Neural cell (in vitro differentiated cells): ENCODE data around the gene UNC45A. TPM values are rescaled to one million over a fixed set of nuclear protein-coding genes. Genes with fewer than 3 reads are reported as not detected.

Source experiments
- H2AFZ ChIP-seq: fragments of 200-600, 300-800 bp; sonication (generic), shearing (Covaris generic); 2 replicates; pipeline ENCODE4 v1.6.0; 2014; ENCODE audit warnings: low read depth, mild to moderate bottlenecking, antibody characterized with exemption, low read length, moderate library complexity
- H3F3A ChIP-seq: fragments of 200-600 bp; shearing (Covaris generic); 2 replicates; pipeline ENCODE4 v1.6.1; 2016; ENCODE audit warnings: mild to moderate bottlenecking, moderate library complexity, mixed read lengths, antibody characterized with exemption, low read length; ENCODE audit not compliant: insufficient read depth, poor library complexity, severe bottlenecking
- H3K27ac ChIP-seq: fragments of 200-600, 300-800 bp; sonication (generic), shearing (Covaris generic); 2 replicates; pipeline ENCODE4 v1.5.1; 2014; ENCODE audit warnings: mild to moderate bottlenecking, low read length, moderate library complexity
- H3K27me3 ChIP-seq: fragments of 300-800, 200-600 bp; sonication (generic), shearing (Covaris generic); 2 replicates; pipeline ENCODE4 v1.6.0; 2014; ENCODE audit warnings: mild to moderate bottlenecking, low read depth, low read length, moderate library complexity; ENCODE audit not compliant: insufficient read depth
- H3K36me3 ChIP-seq: fragments of 300-800, 200-600 bp; sonication (generic), shearing (Covaris generic); 2 replicates; pipeline ENCODE4 v1.5.1; 2014; ENCODE audit warnings: mild to moderate bottlenecking, antibody characterized with exemption, low read length, moderate library complexity; ENCODE audit not compliant: insufficient read depth
- H3K4me2 ChIP-seq: fragments of 300-800, 200-600 bp; sonication (generic), shearing (Covaris generic); 2 replicates; pipeline ENCODE4 v1.6.0; 2014; ENCODE audit warnings: mild to moderate bottlenecking, low read length
- H3K4me3 ChIP-seq: fragments of 300-800, 200-600 bp; sonication (generic), shearing (Covaris generic); 2 replicates; pipeline ENCODE4 v1.5.1; 2014; ENCODE audit warnings: mild to moderate bottlenecking, low read length, moderate library complexity
- H3K79me2 ChIP-seq: fragments of 200-600 bp; shearing (Covaris generic); replicated peaks from 2 replicates; pipeline ENCODE4 v1.6.0; 2014; ENCODE audit warnings: mild to moderate bottlenecking, low read length, moderate library complexity; ENCODE audit not compliant: insufficient read depth
- H3K9ac ChIP-seq: fragments of 300-800, 200-600 bp; sonication (generic), shearing (Covaris generic); 2 replicates; pipeline ENCODE4 v1.6.1; 2016; ENCODE audit warnings: mild to moderate bottlenecking, low read length, mixed read lengths
- H3K9me2 ChIP-seq: fragments of 200-600 bp; shearing (Covaris generic); 2 replicates; pipeline ENCODE4 v1.6.1; 2016; ENCODE audit warnings: mild to moderate bottlenecking, low read length, mixed read lengths; ENCODE audit not compliant: insufficient read depth
- H3K9me3 ChIP-seq: fragments of 200-600, 300-800 bp; sonication (generic), shearing (Covaris generic); 2 replicates; pipeline ENCODE4 v1.6.1; 2016; ENCODE audit warnings: mild to moderate bottlenecking, mixed run types, low read length, moderate library complexity, mixed read lengths
- H4K20me1 ChIP-seq: fragments of 200-600 bp; shearing (Covaris generic); 2 replicates; pipeline ENCODE4 v1.6.1; 2016; ENCODE audit warnings: mild to moderate bottlenecking, mixed run types; ENCODE audit not compliant: insufficient read depth
- EP300 ChIP-seq: fragments of 450-650 bp; conservative IDR thresholded peaks from 2 replicates; pipeline ENCODE4 v1.6.1; 2014; ENCODE audit warnings: antibody characterized with exemption, mild to moderate bottlenecking, moderate library complexity; ENCODE audit not compliant: poor library complexity, severe bottlenecking
- EZH2 ChIP-seq: fragments of 200-600, 300-800 bp; shearing (Covaris generic), sonication (generic); IDR thresholded peaks from 2 replicates; pipeline ENCODE4 v1.6.1; 2014; ENCODE audit warnings: antibody characterized with exemption, low read length, borderline replicate concordance, mild to moderate bottlenecking; ENCODE audit not compliant: insufficient read depth, poor library complexity, severe bottlenecking
- MXI1 ChIP-seq: fragments of 450-650 bp; conservative IDR thresholded peaks from 2 replicates; pipeline ENCODE4 v1.6.1; 2014; ENCODE audit warnings: antibody characterized with exemption, mild to moderate bottlenecking; ENCODE audit not compliant: poor library complexity, severe bottlenecking
- POLR2AphosphoS5 ChIP-seq: IDR thresholded peaks from 2 replicates; pipeline ENCODE4 v1.6.1; 2012
- RAD21 ChIP-seq: fragments of 450-650 bp; conservative IDR thresholded peaks from 2 replicates; pipeline ENCODE4 v1.6.1; 2014; ENCODE audit warnings: antibody characterized with exemption, mild to moderate bottlenecking, moderate library complexity
- REST ChIP-seq: IDR thresholded peaks from 2 replicates; pipeline ENCODE4 v1.6.1; 2012; ENCODE audit warnings: borderline replicate concordance
- SMC3 ChIP-seq: fragments of 450-650 bp; conservative IDR thresholded peaks from 2 replicates; pipeline ENCODE4 v1.6.1; 2014; ENCODE audit warnings: antibody characterized with exemption, mild to moderate bottlenecking, moderate library complexity; ENCODE audit not compliant: poor library complexity
- TAF1 ChIP-seq: IDR thresholded peaks from 2 replicates; pipeline ENCODE4 v1.6.1; 2012; ENCODE audit warnings: low read depth
- polyA plus RNA-seq: library from polyadenylated mRNA; depleted of rRNA; stranded (reverse); fragments of >200 nt; gene quantifications from 2 replicates; pipeline ENCODE4 v1.2.3, GENCODE V29; 2014
- TF ChIP-seq, protein P1 (sequence below): fragments of 450-650 bp; IDR thresholded peaks from 2 replicates; pipeline ENCODE4 v1.5.1; 2014; ENCODE audit warnings: antibody characterized with exemption, mild to moderate bottlenecking, moderate library complexity; ENCODE audit not compliant: poor library complexity, severe bottlenecking

UNC45A gene
- polyA plus RNA-seq, 1 donor from 2014 or later: 41.3 TPM

- Histone ChIP-seq H3K79me2 (no peaks in the 10 kb centered on the region), H3F3A (no peaks in the 10 kb centered on the region), H3K36me3 (peaks cover 7% of the 10 kb centered on the region), H3K9me2 (no peaks in the 10 kb centered on the region), H2AFZ (peak overlapping the region; percentile 54), H4K20me1 (no peaks in the 10 kb centered on the region), H3K27me3 (no peaks in the 10 kb centered on the region), H3K9ac (peak overlapping the region; percentile 85), H3K4me3 (peak overlapping the region; percentile 83), H3K9me3 (no peaks in the 10 kb centered on the region), H3K4me2 (peak overlapping the region; percentile 68), H3K27ac (peak overlapping the region; percentile 78)
- TF ChIP-seq EZH2: no peak
- no peak for TF ChIP-seq POLR2AphosphoS5
- no peak for TF ChIP-seq RAD21
- no peak for TF ChIP-seq SMC3
- TF ChIP-seq MXI1: no peak
- no peak for TF ChIP-seq REST
- TF ChIP-seq EP300: no peak
- TF ChIP-seq TAF1: no peak
- TF ChIP-seq, protein P1, sequence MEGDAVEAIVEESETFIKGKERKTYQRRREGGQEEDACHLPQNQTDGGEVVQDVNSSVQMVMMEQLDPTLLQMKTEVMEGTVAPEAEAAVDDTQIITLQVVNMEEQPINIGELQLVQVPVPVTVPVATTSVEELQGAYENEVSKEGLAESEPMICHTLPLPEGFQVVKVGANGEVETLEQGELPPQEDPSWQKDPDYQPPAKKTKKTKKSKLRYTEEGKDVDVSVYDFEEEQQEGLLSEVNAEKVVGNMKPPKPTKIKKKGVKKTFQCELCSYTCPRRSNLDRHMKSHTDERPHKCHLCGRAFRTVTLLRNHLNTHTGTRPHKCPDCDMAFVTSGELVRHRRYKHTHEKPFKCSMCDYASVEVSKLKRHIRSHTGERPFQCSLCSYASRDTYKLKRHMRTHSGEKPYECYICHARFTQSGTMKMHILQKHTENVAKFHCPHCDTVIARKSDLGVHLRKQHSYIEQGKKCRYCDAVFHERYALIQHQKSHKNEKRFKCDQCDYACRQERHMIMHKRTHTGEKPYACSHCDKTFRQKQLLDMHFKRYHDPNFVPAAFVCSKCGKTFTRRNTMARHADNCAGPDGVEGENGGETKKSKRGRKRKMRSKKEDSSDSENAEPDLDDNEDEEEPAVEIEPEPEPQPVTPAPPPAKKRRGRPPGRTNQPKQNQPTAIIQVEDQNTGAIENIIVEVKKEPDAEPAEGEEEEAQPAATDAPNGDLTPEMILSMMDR: no peak
Measured at GRCh38 chr15:90901175-90902039, 33.7 kb upstream of the UNC45A start.

GRCh38 chr15:90902040-90902839, 32.8 kb upstream of the UNC45A start:
- peak overlapping the region; percentile 68 for H3K4me2 ChIP-seq
- no peaks in the 10 kb centered on the region for H3K79me2 ChIP-seq
- H2AFZ ChIP-seq: peak overlapping the region; percentile 54
- no peaks in the 10 kb centered on the region for H3K9me2 ChIP-seq
- TF ChIP-seq EP300 (peak; percentile 41), EZH2 (no peak), MXI1 (peak; percentile 36), RAD21 (peak; percentile 63), POLR2AphosphoS5 (peak; percentile 68), TAF1 (no peak), REST (no peak), SMC3 (peak; percentile 81)
- TF ChIP-seq, protein P1: peak; percentile 94
- no peaks in the 10 kb centered on the region for H3K9me3 ChIP-seq
- H3F3A ChIP-seq: no peaks in the 10 kb centered on the region
- H3K27me3 ChIP-seq: no peaks in the 10 kb centered on the region
- H3K27ac ChIP-seq: peak overlapping the region; percentile 78
- no peaks in the 10 kb centered on the region for H4K20me1 ChIP-seq
- H3K4me3 ChIP-seq: peak overlapping the region; percentile 83
- H3K36me3 ChIP-seq: peaks cover 7% of the 10 kb centered on the region
- peak overlapping the region; percentile 85 for H3K9ac ChIP-seq
